Left renal pelvis (tissue), 4 donors: ENCODE data around the gene TP73. TPM values are rescaled to one million over a fixed set of nuclear protein-coding genes. Genes with fewer than 3 reads are reported as not detected.

Source experiments
- DNase-seq, 4 donors: peaks; one replicate each; pipeline ENCODE4 v3.0.0-alpha.2; 2013; ENCODE audit warnings: low read depth in 4 of 4, low spot score in 3 of 4
- polyA plus RNA-seq, 4 donors: library from polyadenylated mRNA; unstranded; fragments of 120-200 nt; gene quantifications; one replicate each; pipeline ENCODE4 v1.2.1, GENCODE V29; 2013; ENCODE audit not compliant: insufficient read length in 4 of 4

TP73 gene
- polyA plus RNA-seq, 4 donors = 0.47 to 0.97 (median 0.74) TPM

DNA sequence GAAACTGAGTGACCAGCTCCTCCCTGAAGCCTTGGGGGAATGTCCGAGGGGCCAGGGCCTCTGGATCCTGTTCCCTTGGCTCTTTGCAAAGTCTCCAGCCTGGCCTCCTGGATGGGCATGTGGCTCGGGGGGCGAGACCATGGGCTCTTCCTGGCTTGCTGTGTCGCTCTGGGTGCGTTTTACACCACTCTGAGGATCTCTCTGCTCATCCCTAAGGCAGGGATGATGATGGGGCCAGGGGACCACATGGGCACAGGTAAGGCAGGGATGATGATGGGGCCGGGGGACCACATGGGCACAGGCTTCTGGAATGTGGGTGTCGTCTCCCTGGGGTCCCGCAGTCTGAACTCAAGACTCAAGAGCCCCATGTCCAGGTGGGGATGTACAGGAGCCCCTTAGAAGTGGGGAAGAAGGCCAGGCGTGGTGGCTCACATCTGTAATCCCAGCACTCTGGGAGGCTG is 17.7 kb downstream of the TP73 start:
- DNase-seq = no peak

DNA sequence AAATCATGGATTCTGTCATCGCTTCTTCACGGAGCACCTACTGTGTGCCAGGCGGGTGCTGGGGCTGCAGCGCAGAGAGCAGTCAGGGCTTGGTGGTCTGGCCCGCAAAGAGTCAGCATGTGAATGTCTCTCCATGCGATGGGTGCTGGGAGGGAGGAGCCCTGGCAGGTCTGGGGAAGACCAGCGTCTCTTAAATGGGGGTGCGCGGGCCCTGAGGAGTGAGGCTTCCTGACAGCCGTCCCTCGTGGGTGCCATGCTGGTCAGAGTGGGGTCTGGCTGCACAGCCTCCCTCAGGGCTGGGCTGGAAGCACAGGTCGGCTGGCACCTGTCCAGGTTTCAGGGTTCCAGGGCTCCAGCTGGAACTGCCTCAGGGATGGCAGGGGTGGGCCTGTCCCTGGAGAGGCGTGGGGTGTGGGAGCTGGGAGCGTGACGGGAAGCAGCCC is 18.5 kb downstream of the TP73 start:
- DNase-seq = no peak

DNA sequence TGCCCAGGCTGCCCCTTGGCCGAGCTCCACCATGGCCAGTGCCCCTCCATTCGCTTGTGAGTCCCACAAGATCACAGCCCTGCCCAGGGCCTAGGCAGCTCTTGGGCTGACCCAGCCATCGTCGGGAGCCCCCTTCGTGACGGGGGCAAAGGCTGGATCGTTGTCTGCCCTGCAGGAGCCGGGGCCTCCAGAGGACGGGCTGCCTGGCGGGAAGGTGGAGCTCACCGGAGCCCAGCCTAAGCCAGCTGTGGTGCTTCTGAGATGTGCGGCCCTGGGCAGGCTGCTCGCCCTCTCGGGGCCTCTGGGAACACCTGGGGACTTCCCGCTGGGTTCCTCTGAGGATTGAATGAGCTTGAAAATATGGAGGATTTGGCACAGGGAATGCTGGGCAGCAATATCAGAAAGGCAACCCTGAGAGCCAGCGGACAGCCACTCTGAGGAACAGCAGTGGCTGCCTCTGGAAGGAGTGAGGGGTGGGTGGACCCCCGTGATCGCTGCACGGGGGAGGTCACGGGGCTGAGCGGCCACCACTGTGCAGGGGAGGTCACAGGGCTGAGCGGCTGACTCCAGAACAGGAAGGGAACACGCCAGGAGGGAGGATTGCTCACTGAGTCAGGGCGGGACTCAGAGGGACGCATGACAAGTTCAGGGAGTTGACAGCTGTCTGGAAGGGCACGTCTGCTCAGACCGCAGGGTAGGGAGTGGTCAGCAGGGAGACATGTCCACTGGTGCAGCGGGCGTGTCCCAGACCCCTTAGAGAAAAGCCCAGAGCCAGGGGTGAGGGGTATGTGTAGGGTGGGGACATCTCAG is 19.3 kb downstream of the TP73 start:
- no peak for DNase-seq

DNA sequence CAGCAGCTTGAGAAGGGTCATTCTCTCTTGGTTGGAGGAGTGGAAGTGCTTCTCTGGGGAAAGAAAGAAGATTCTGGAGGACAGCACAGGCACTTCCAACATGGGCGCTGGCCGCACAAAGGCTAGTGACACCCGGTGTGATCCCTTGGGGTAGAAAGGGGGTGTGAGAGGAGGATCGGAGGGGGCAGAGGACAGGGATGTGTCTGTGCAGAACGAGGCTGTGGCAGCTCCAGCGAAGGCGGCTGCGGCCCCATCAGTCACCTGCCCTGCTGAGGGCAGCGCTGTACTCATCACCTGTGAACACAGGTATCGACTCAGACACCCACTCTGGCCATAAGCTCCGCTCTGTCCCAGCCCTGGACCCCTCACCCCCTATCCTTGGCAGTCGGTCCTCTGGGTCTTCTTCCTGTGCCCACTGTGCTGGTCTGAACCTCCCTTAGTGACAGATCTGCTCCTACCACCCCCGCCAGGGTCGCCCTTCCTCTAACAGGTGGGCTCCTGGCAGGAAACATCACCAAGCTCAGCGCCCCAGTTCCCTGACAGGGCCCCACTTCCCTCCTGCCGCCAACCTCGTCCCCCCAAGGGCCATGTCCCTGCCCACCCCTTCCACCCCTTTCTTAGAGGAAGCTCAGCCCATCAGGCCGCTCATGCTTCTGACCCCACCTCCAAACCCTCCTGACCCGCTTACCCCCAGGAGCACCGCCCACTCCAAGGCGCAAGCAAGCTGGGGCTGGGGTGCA is 20.1 kb downstream of the TP73 start:
- no peak for DNase-seq

DNA sequence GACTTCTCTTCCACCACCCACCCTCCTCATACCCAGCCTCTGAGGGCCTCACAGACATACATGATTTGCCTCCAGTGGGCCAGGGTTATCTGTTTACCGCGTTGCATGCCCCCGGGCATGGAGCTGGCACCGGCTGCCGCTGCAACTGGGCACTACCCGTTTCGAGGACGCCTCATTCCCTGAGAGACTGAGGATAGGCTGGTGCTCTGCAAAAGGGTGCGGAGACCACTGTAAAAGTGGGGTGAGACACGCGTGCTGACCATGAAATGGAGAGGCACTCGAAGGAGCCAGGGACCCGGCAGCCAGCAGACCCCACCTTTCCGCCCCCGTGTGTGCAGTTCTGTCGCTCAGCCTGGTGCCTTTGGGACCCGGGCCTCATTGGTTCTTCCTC is 20.6 kb downstream of the TP73 start:
- DNase-seq = no peak

DNA sequence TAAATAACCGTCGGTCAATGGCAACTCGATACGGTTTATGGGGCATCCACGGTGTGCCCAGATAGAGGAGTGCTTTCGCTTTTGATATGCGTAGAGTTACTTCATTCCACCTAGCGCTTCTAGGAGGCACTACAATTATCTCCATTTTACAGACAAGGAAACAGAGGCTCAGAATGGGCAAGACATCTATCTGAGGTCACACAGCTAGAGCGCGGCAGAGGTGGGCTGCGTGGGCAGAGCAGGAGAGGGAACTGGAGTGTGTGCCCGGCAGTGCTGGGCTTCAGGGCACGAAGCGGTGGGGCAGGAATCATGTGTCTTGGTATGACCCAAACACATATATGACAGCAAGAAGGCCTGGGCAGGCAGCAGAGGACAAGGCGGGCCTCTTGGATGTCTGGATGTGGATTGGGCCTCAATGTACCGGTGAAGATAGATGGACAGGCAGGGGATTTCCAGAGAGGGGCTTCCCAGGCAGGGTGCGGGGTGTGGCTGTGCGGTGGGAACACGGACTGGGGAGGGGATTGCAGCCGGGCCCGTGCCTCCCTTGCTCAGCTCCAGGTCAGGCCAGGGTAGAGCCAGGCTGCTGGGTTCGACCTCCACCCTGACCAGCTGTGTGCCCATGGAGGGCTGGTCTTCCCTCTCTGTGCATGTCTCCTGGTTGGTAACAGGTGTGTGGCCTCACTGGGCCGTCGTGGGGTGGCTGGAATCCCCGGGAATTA is 21.2 kb downstream of the TP73 start:
- no peak for DNase-seq

DNA sequence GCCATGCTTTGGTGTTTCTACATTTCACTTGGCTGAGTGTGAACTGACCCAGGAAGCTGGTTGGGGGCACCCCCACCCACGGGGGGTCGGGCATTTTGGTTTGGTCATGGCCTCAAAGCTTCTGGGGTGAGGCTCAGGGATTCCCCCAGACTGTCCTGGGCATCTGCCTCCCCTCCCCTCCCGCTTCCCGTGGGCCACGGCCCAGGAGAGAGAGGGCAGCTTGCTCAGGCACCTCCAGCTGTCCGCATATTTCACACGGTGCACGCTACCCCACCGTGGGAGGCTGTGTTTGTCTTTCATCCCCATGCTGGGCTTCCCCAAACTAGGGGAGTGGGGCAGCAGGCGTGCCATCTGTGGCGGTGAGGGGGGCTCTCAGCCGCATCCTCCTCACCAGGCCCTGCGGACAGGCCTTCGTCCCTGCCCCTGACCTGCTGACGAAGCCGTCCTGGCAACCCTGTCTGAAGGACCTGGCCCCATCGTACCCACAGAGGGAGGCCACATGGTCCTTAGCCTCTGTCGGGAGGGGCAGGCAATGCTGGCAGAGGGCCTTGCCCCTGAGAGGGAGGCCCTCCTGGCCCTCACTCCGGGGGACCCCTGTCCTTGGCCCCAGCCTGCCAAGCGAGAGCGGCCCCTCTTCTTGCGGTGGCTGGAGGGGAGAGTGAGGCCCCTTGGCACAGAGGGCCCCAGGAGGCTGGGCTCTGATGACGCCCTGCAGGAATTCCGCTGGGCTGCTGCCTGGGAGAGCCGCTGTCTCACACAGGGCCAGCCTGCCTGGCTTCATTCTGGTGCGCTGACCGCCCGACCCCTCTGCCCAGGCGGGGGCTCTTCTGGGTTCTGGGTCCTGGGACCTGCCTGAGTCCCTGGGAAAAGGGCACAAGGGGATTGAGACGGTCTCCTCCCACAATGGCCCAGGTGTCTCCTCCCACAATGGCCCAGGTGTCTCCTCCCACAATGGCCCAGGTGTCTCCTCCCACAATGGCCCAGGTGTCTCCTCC is 22.1 kb downstream of the TP73 start:
- no peak for DNase-seq

DNA sequence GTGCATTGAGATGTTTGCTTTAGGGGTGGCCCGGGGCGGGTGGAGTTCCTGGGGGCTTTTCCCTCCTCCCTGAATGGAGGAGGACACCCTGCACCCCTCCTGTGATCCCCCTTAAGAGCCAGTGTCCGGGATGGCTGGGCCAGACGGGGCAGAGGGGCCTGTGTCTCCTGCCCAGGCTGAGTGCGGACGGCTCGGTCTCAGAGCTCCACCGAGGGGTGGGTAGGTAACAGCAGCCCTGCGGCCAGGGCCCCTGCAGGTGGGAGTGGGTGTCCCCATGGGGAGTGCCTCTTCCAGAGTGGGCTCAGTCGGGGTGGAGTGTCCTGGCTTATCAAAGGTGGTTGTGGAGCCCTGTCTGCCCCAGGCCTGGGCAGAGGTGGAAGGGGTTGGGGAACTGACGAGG is 23.1 kb downstream of the TP73 start:
- DNase-seq = no peak

DNA sequence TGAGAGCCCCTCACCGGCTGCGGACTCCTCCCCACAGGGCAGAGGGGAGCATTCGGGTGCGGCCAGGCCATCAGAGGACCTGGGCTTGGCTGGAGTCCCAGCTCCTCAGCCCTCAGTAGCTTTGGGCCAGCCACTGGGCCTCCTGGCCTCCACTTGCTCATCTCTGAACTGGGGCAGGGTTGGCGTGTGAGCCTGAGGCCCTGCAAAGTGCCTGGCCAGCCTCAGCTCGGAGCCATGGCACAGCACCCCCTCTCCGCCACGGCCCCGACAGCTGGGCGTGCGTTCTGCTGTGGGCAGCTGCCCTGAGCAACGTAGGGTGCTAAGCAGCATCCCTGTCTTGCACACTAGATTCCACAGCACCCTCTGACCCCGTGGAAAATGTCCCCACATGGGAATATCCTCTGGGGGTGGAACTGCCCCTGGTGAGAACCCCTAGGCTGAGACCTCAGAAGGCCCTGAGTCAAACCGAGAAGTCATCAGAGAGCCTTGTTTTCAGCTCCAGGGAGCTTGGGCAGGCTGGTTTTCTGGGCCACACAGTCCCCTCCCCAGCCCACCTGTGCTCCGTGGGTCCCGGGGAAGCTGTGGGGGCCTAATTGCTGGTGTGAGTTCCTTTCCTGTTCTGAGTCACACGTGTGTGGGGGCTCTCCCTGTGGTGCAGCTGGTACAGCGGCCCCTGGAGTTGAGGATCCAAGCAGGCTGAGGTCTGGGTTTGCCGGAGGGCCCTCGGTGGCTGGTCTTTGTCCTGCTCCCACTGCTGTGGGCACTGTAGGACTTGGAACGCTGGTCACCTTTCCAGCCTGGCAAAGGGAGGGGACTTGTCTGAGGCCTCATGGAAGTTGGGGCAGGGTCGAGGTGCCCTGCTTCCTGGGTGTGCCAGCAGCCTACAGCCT is 24.5 kb downstream of the TP73 start:
- DNase-seq = no peak

DNA sequence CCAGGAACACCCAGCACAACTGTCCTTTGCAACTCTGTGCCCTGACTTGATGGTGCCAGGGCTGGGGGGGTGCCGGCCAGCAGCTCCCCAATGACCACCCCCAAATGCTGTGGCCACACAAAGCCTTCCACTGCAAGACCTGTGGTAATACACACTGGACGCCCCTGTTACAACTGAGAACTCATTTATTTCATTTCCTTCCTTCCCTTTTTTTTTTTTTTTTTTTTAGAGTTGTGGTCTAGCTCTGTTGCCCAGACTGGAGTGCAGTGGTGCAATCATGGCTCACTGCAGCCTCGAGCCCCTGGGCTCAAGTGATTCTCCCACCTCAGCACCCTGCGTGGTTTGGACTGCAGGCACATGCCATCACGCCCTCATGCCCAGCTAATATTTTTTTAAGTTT is 25.2 kb downstream of the TP73 start:
- no peak for DNase-seq

DNA sequence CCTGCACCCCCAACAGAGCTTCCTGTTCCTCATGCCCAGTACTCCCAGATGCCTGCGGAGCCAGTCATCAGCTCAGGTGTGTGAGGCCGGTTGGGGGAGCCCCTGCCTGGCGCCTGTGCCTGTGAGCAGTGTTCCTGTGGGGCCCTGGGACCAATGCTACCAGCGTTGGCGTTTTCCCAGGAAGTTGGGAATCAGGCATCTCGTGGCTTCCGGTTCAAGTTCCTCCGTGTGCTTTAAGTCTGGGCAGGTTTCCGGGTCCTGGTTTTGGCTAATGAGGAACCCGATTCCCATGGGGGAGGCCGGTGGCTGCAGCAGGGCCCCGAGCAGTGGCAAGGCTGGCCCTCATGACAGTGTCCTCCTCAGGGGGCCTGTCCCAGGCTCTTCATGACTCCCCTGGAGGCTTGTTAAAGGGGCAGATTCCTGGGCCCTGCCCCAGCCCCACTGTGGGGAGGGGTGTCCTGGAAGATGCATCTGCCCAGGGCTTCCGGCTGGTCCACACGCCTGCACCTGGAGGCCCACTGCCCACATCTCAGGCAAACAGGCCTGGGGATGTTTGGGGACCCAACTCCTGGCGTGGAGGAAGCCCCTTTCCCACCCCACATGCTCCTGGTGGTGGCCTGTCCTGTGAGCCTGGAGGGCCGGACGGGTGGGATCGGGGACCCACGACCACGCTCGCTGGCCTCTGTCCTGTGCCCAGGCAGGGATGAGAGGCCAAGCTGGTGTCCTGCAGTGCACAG is 26.2 kb downstream of the TP73 start:
- DNase-seq = no peak

DNA sequence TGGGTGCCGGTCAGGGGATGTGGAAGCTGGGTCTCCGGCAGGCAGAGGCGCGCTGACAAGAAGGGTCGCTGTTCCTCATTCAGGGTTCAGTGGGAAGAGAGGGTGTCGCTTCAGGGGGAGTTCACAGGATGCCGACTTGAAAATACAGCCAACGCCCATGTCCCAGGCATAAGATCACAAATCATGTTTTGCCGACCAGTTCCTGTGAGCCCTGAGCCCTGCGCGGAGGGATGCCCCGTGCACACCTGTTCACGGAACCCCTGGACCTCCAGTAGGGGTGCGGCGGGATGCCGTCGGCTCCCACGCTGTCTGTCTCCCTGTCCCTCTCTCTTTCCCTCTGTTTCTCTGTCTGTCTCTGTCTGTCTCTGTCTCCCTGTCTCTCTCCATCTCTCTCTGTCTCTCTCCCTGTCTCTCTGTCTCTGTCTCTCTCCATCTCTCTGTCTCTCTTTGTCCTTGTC is 26.8 kb downstream of the TP73 start:
- no peak for DNase-seq

DNA sequence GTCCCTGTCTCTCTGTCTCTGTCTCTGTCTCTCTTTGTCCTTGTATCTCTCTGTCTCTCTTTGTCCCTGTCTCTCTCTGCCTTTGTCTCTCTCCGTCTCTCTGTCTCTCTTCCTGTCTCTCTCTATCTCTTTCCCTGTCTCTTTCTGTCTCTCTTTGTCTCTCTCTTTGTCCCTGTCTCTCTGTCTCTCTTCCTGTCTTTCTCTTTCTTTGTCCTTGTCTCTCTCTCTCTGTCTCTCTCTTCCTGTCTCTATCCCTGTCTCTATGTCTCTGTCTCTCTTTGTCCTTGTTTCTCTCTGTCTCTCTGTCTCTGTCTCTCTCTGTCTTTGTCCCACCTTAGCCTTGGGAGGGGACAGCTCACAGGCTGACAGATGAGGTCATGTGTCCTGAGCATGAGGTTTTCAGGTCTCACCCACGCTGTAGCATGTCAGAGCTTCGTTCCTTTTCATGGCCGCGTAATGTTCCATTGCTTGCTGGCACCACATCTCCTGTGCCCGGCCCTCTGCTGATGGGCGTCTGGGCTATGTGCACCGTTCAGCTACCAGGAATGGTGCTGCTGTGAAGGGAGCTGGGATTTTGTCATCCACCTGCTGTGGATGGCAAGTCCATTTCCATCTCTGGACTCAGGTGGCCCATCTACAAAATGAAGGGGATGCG is 27.6 kb downstream of the TP73 start:
- no peak for DNase-seq

DNA sequence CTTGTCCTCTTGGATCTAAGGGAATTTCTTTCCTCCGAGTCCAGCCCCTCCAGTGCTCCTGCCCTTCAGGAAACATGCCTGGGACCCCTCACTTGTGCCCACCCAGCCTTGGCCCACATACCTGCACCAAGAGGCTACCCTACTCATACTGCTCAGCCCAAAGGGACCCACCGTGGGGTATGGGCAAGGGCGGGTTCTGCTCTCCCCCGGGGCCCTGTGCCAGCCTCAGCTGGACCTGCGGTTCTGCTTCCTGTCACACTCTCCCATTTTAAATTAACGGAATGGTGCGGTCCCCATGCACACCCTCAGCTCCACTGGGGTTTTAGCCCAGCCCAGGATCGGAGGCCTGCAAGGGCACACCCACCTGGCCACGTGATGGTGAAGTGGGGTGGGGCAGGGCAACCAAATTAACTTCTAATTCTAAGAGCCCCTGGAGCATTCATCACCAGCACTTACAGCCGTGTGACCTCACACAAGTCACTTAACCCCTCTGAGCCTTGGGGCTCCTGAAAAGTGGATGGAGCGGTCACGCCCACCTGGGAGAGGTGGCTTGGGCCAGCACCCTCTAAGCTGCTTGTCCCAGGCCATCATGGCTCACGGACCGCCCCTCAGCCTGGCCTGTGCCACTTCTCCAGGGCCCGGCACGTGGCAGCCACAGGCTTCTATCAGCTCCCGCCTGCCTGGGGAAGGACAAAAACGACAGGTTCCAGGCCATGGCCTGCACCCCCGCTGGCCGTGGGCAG is 28.3 kb downstream of the TP73 start:
- no peak for DNase-seq

DNA sequence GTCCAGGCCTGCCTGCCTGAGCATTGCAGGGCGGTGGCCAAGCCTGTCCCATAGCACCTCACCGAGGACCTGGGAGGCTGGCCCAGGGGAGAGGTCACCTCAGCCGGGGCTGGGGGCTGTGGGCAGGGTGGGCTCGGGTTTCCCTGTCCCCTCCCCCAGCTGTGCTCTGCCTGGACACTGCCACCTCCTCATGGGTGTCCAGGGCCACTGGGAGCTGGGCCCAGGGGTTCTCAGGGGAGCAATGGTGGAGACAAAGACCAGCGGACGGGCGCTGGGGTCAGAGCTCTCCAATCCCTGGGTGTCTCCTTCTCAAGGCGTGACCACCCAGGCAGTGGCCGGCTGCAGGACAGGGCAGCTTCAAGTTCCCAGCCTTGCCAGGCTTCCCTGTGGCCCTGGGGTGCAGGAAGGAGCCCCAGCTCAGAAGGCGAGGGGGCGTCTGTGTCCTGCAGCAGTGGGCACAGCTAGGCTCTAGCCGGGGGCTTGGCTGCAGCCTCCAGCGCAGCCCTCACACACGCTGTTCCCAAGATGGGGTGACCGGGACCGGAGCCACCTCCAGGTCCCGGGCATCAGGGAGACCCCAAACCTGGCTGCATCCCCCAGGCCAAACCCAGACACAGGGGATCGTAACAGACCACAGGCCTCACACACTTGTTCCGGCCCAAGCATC is 29.0 kb downstream of the TP73 start:
- no peak for DNase-seq

DNA sequence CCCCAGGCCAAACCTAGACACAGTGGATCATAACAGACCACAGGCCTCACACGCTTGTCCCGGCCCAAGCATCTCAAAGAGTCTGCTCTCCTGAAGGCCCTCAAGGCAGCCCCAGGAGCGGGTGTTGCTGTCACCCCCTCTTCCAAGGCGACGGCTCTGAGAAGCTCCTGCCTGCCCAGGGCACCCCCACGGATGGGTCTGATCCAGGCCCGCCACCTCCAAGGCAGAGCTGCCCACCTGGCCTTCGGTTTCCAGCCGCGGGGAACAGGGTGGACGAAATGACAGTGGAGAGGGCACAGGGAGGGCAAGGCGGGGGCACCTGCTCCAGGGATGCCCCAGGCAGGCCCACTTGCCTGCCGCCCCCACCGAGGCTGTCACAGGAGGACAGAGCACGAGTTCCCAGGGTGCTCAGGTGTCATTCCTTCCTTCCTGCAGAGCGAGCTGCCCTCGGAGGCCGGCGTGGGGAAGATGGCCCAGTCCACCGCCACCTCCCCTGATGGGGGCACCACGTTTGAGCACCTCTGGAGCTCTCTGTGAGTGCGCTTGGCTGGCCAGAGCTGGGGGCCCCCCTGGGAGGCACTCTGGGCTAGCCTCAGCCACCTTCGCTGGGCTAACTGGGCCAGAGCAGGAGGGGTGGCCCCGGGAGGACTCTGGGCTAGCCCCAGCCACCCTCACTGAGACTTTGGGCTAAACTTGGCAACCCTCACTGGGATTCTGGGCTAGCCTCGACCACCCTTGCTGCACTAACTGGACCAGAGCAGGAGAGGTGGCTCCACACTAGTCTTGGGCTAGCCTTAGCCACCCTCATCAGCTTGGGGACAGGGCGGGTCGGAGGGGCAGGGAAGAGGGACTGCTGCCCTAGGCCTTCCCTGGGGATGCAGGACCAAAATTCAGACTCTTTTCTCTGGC is 29.8 kb downstream of the TP73 start:
- no peak for DNase-seq
